DND-41 (cell line): ENCODE results near the gene HIVEP2.

ENCODE experiments used
- ATAC-seq: fragments of 200-7000 bp; cut with Tn5 transposase; 3 replicates; pipeline ENCODE4 v1.9.1; 2021; ENCODE audit warnings: low read depth; ENCODE audit not compliant: insufficient read depth
- DNase-seq: peaks from one replicate; pipeline ENCODE4 v3.0.0-alpha.2; 2020
- H2AFZ ChIP-seq: 2 replicates; pipeline ENCODE4 v1.6.0; 2012; ENCODE audit warnings: low read depth, low read length
- H3K27ac ChIP-seq: 2 replicates; pipeline ENCODE4 v1.5.1; 2012; ENCODE audit warnings: low read length, inconsistent platforms
- H3K27me3 ChIP-seq: fragments of 200-600 bp; sonication (generic); 2 replicates; pipeline ENCODE4 v1.6.0; 2012; ENCODE audit warnings: low read length, mild to moderate bottlenecking, inconsistent platforms; ENCODE audit not compliant: insufficient read depth, poor library complexity
- H3K36me3 ChIP-seq: 2 replicates; pipeline ENCODE4 v1.5.1; 2012; ENCODE audit warnings: low read length, inconsistent platforms; ENCODE audit not compliant: insufficient read depth
- H3K4me1 ChIP-seq: 2 replicates; pipeline ENCODE4 v1.5.1; 2012; ENCODE audit warnings: mild to moderate bottlenecking, low read length; ENCODE audit not compliant: insufficient read depth
- H3K4me2 ChIP-seq: 2 replicates; pipeline ENCODE4 v1.6.0; 2012; ENCODE audit warnings: mild to moderate bottlenecking, moderate library complexity, low read length, inconsistent platforms; ENCODE audit not compliant: insufficient read depth
- H3K4me3 ChIP-seq, 2 experiments: fragments of 200-600 bp in 1 of 2; shearing (Covaris generic) in 1 of 2; 2 replicates each; pipeline ENCODE4 v1.5.1; 2012 to 2016; ENCODE audit warnings: inconsistent platforms in 2 of 2, low read length in 2 of 2, mild to moderate bottlenecking in 2 of 2, low read depth in 1 of 2, moderate library complexity in 1 of 2
- H3K79me2 ChIP-seq: 2 replicates; pipeline ENCODE4 v1.6.0; 2012; ENCODE audit warnings: low read length, inconsistent platforms; ENCODE audit not compliant: insufficient read depth
- H3K9ac ChIP-seq: 2 replicates; pipeline ENCODE4 v1.6.0; 2012; ENCODE audit warnings: low read depth, mild to moderate bottlenecking, inconsistent platforms, low read length, moderate library complexity
- H3K9me3 ChIP-seq: 2 replicates; pipeline ENCODE4 v1.5.1; 2012; ENCODE audit warnings: low read length, moderate library complexity, mild to moderate bottlenecking, inconsistent platforms; ENCODE audit not compliant: insufficient read depth, severe bottlenecking
- H4K20me1 ChIP-seq: 2 replicates; pipeline ENCODE4 v1.6.0; 2012; ENCODE audit warnings: low read length; ENCODE audit not compliant: insufficient read depth
- CTCF ChIP-seq: IDR thresholded peaks from 2 replicates; pipeline ENCODE4 v1.5.1; 2012; ENCODE audit warnings: borderline replicate concordance, low read length, moderate library complexity, mild to moderate bottlenecking; ENCODE audit not compliant: poor library complexity, severe bottlenecking; ENCODE audit errors: extremely low read depth
- EZH2 ChIP-seq: IDR thresholded peaks from 3 replicates; pipeline ENCODE4 v1.6.1; 2012; ENCODE audit warnings: borderline replicate concordance, low read depth, mild to moderate bottlenecking, moderate library complexity, low read length, inconsistent platforms; ENCODE audit not compliant: severe bottlenecking

HIVEP2 gene

GRCh38 chr6:142937986-142938385 is 7.0 kb downstream of the HIVEP2 start:
- H3K79me2 ChIP-seq: peaks cover 87% of the 10 kb centered on the region
- no peaks in the 10 kb centered on the region for H4K20me1 ChIP-seq
- H3K9ac ChIP-seq: no peak overlapping the region

GRCh38 chr6:142935553-142936517 is 9.1 kb downstream of the HIVEP2 start:
- Histone ChIP-seq H3K4me1 (peaks cover 27% of the 10 kb centered on the region), H3K79me2 (peaks cover 78% of the 10 kb centered on the region), H3K9ac (peak overlapping the region; percentile 35), H2AFZ (peak overlapping the region; percentile 42; the same call in 1 of the 2 replicates), H3K36me3 (no peaks in the 10 kb centered on the region), H3K4me2 (peak overlapping the region; percentile 44), H3K4me3 (peak overlapping the region in 1 of 2 experiments; percentile 13; a peak in 2 of 4 replicates), H3K9me3 (no peaks in the 10 kb centered on the region), H4K20me1 (no peaks in the 10 kb centered on the region), H3K27me3 (no peaks in the 10 kb centered on the region), H3K27ac (peak overlapping the region; percentile 68)
- peak; percentile 54 for DNase-seq
- TF ChIP-seq CTCF: no peak
- TF ChIP-seq EZH2: no peak
- peak; percentile 79 for ATAC-seq

More at GRCh38 chr6:142937986-142938385, 7.0 kb downstream of the HIVEP2 start:
- Histone ChIP-seq H3K4me3 (no peak overlapping the region), H3K9me3 (no peaks in the 10 kb centered on the region), H3K4me1 (peaks cover 48% of the 10 kb centered on the region), H3K4me2 (no peak overlapping the region), H3K27me3 (no peaks in the 10 kb centered on the region), H3K27ac (no peak overlapping the region), H2AFZ (no peak overlapping the region), H3K36me3 (no peaks in the 10 kb centered on the region)
- DNase-seq (no peak), ATAC-seq (no peak)
- no peak for TF ChIP-seq EZH2

DNA sequence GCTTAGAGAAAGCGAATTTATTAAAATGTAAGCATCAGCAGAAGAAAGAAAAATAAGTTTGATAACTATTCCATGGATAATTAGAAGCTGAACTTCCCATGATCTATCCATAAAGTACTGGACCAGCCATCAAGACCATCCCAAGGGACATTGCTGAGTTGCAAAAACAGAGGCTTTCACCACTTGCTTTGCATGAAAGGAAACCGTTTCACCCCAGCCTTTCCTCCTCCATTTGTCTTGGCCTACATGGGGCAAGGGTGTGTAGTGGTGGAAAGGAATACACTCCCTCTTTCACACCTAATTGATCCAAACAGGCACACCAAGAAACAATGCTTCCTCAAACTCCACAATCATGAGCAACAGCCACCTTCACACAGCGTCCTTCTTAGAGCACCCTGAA is 10.4 kb downstream of the HIVEP2 start:
- no peaks in the 10 kb centered on the region for H3K36me3 ChIP-seq
- H3K27ac ChIP-seq: no peak overlapping the region
- H4K20me1 ChIP-seq: no peaks in the 10 kb centered on the region
- H3K4me1 ChIP-seq: peaks cover 30% of the 10 kb centered on the region
- no peaks in the 10 kb centered on the region for H3K27me3 ChIP-seq
- no peak for TF ChIP-seq EZH2
- TF ChIP-seq CTCF: no peak
- H3K4me2 ChIP-seq: no peak overlapping the region
- DNase-seq (no peak), ATAC-seq (no peak)
- H2AFZ ChIP-seq: no peak overlapping the region
- peaks cover 72% of the 10 kb centered on the region for H3K79me2 ChIP-seq
- no peak overlapping the region for H3K4me3 ChIP-seq
- no peak overlapping the region for H3K9ac ChIP-seq
- no peaks in the 10 kb centered on the region for H3K9me3 ChIP-seq

GRCh38 chr6:142934106-142934505 is 10.9 kb downstream of the HIVEP2 start:
- no peak for TF ChIP-seq CTCF
- TF ChIP-seq EZH2: no peak
- no peak overlapping the region for H3K4me3 ChIP-seq
- H3K79me2 ChIP-seq: peaks cover 71% of the 10 kb centered on the region
- no peaks in the 10 kb centered on the region for H3K36me3 ChIP-seq
- no peaks in the 10 kb centered on the region for H3K27me3 ChIP-seq
- no peak overlapping the region for H3K4me2 ChIP-seq
- no peaks in the 10 kb centered on the region for H3K9me3 ChIP-seq
- no peak overlapping the region for H2AFZ ChIP-seq
- DNase-seq: no peak
- no peak overlapping the region for H3K9ac ChIP-seq
- no peaks in the 10 kb centered on the region for H4K20me1 ChIP-seq
- no peak overlapping the region for H3K27ac ChIP-seq
- H3K4me1 ChIP-seq: peaks cover 35% of the 10 kb centered on the region
- ATAC-seq: no peak
